SK-N-SH (cell line): ENCODE data around the gene ARHGAP45. TPM values are rescaled to one million over a fixed set of nuclear protein-coding genes. Genes with fewer than 3 reads are reported as not detected.
"Not testable (repeated sequence)": the region's sequence is repeated elsewhere in the genome, so short reads cannot be mapped to it uniquely, and the experiment has no call there.

Experiments
- CTCF ChIA-PET: fragments of 300-600, 350-600 bp; formaldehyde crosslinking; extraction: SDS; loops from one replicate; lab custom pipeline; 2021; lab: Yijun Ruan, JAX
- POLR2A ChIA-PET: fragments of 350-600 bp; sonication (Branson Sonifier 250); formaldehyde crosslinking; extraction: SDS; loops from one replicate; lab custom pipeline; 2020; ENCODE audit warnings: antibody characterized with exemption, inconsistent platforms; lab: Yijun Ruan, JAX
- DNase-seq: peaks from one replicate; pipeline ENCODE4 v3.0.0; 2012
- H2AFZ ChIP-seq: fragments of 200-600 bp; sonication (generic); 2 replicates; pipeline ENCODE4 v1.8.1; 2016; ENCODE audit warnings: antibody characterized with exemption, mild to moderate bottlenecking, low read depth
- H3F3A ChIP-seq: fragments of 200-600 bp; sonication (generic); replicated peaks from 2 replicates; pipeline ENCODE3; 2016; ENCODE audit warnings: antibody characterized with exemption, mild to moderate bottlenecking; ENCODE audit not compliant: insufficient read depth
- H3K27ac ChIP-seq, 2 experiments: fragments of 200-500 bp in 1 of 2; fragments of 200-600 bp in 1 of 2; sonication (Bioruptor generic) in 1 of 2; sonication (generic), shearing (Covaris generic) in 1 of 2; 2 replicates each; pipeline versions ENCODE4 v1.5.1 to v1.6.1; 2014 to 2016; ENCODE audit warnings: low read depth in 2 of 2, inconsistent platforms in 1 of 2, low read length in 1 of 2, mild to moderate bottlenecking in 1 of 2, mixed read lengths in 1 of 2
- H3K27me3 ChIP-seq: fragments of 200-600 bp; sonication (generic), shearing (Covaris generic); 2 replicates; pipeline ENCODE4 v1.6.1; 2016; ENCODE audit warnings: mixed run types; ENCODE audit not compliant: insufficient read depth
- H3K36me3 ChIP-seq, 2 experiments: fragments of 200-500 bp in 1 of 2; fragments of 200-600 bp in 1 of 2; sonication (Bioruptor generic) in 1 of 2; sonication (generic) in 1 of 2; replicated peaks in 1 of 2; 2 replicates each; pipeline versions ENCODE3 to v1.5.1; 2014 to 2016; ENCODE audit warnings: low read length in 1 of 2, mild to moderate bottlenecking in 1 of 2; ENCODE audit not compliant: insufficient read depth in 2 of 2, control insufficient read depth in 1 of 2
- H3K4me1 ChIP-seq, 2 experiments: fragments of 200-500 bp in 1 of 2; fragments of 200-600 bp in 1 of 2; sonication (Bioruptor generic) in 1 of 2; sonication (generic), shearing (Covaris generic) in 1 of 2; 2 replicates each; pipeline versions ENCODE4 v1.5.1 to v1.6.1; 2014 to 2016; ENCODE audit warnings: low read depth in 1 of 2, low read length in 1 of 2, mixed run types in 1 of 2; ENCODE audit not compliant: insufficient read depth in 2 of 2, control insufficient read depth in 1 of 2
- H3K4me2 ChIP-seq: fragments of 200-600 bp; sonication (generic), shearing (Covaris generic); 2 replicates; pipeline ENCODE4 v1.6.1; 2017; ENCODE audit warnings: mixed run types
- H3K4me3 ChIP-seq, 2 experiments: fragments of 200-500 bp in 1 of 2; fragments of 200-600 bp in 1 of 2; sonication (Bioruptor generic) in 1 of 2; sonication (generic), shearing (Covaris generic) in 1 of 2; 2 replicates each; pipeline versions ENCODE4 v1.5.1 to v1.8.1; 2014 to 2016; ENCODE audit warnings: low read depth in 2 of 2, inconsistent platforms in 1 of 2, low read length in 1 of 2, mild to moderate bottlenecking in 1 of 2, mixed read lengths in 1 of 2, moderate library complexity in 1 of 2
- H3K79me2 ChIP-seq: fragments of 200-600 bp; sonication (generic); 2 replicates; pipeline ENCODE4 v1.8.1; 2017; ENCODE audit warnings: mild to moderate bottlenecking; ENCODE audit not compliant: insufficient read depth
- H3K9ac ChIP-seq: fragments of 200-600 bp; sonication (generic); 2 replicates; pipeline ENCODE4 v1.6.1; 2017; ENCODE audit warnings: mixed run types
- H3K9me2 ChIP-seq: fragments of 200-600 bp; sonication (generic); 2 replicates; pipeline ENCODE4 v1.6.1; 2017; ENCODE audit warnings: mixed run types
- H3K9me3 ChIP-seq: fragments of 200-600 bp; sonication (generic); 2 replicates; pipeline ENCODE4 v1.6.1; 2017; ENCODE audit warnings: mixed run types, mild to moderate bottlenecking, moderate library complexity
- H4K20me1 ChIP-seq: fragments of 200-600 bp; sonication (generic); 2 replicates; pipeline ENCODE4 v1.6.1; 2017; ENCODE audit warnings: mild to moderate bottlenecking, mixed run types; ENCODE audit not compliant: insufficient read depth
- REST ChIP-seq: IDR thresholded peaks from 2 replicates; pipeline ENCODE4 v1.6.1; 2012; ENCODE audit warnings: mild to moderate bottlenecking, low read depth, low read length, moderate library complexity
- WGBS: methylation state at CpG from one replicate; pipeline ENCODE4 v1.1.6; 2017; ENCODE audit warnings: low lambda C conversion rate; 5-methylcytosine and 5-hydroxymethylcytosine counted together
- polyA plus RNA-seq, 3 experiments: library from polyadenylated mRNA; depleted of rRNA; stranded (reverse); fragments of >200 nt; gene quantifications; 2 replicates each; pipeline ENCODE4 v1.2.3, GENCODE V29; 2012

Gene ARHGAP45
- polyA plus RNA-seq, 1 of the 3 experiments (the other 2 are of a cell fraction), result 4.2 TPM

- TF ChIP-seq REST, result peak; percentile 62; the same call in 1 of the 2 replicates
These were observed 46.0 kb upstream of the ARHGAP45 start, which contains the start of gene TMEM259 (continued) for GRCh38 chr19:1020868-1021425.

- POLR2A ChIA-PET, H3K27ac ChIP-seq, H3K9me2 ChIP-seq, H3K36me3 ChIP-seq, H3K9me3 ChIP-seq, H3K9ac ChIP-seq, DNase-seq, H2AFZ ChIP-seq, H3K4me2 ChIP-seq, H3K4me3 ChIP-seq, H3K27me3 ChIP-seq: not testable (repeated sequence)
- WGBS, result 44% methylated on average over 5 of the region's 5 CpGs
- Histone ChIP-seq H3F3A (peaks cover 32% of the 10 kb centered on the region), H3K4me1 (peaks cover 4 to 26% of the 10 kb centered on the region in 2 experiments; a peak in 1 of 4 replicates), H4K20me1 (peaks cover 20% of the 10 kb centered on the region), H3K79me2 (peaks cover 44% of the 10 kb centered on the region)
- CTCF ChIA-PET, result interaction anchor here (0.6 to 1.8 kb wide), 3 partner anchors 9 to 89 kb away, joined by 3 to 5 read pairs (median 3); partner anchors contain the start of gene ABCA7
These were observed 43.1 kb upstream of the ARHGAP45 start for GRCh38 chr19:1023883-1024188.

DNA sequence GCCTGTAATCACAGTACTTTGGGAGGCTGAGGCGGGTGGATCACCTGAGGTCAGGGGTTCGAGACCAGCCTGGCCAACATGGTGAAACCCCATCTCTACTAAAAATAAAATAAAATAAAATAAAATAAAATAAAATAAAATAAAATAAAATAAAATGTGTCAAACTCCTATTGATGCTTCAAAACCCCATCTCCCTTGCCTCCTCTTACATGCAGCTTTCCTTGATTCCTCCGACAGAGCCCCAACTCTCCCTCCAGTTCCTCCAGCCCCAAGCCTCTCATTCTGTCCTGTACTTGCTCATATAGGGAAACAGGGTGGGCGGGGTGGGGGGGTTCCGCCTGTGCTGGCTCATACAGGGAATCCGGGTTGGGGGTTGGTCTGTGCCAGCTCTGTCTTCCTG, 41.9 kb upstream of the ARHGAP45 start:
- peaks cover 41% of the 10 kb centered on the region for H3K79me2 ChIP-seq
- DNase-seq, H3K36me3 ChIP-seq, H3K4me2 ChIP-seq, H3K9me2 ChIP-seq, H3K9ac ChIP-seq, H3K27ac ChIP-seq, H2AFZ ChIP-seq, H3K4me3 ChIP-seq, H3K9me3 ChIP-seq, H3K27me3 ChIP-seq: not testable (repeated sequence)
- CTCF ChIA-PET, result interaction anchor here (1.4 to 2.7 kb wide), 2 partner anchors 56 to 168 kb away, joined by 5 to 11 read pairs; no protein-coding TSS in a partner anchor
- H3F3A ChIP-seq, result peaks cover 34% of the 10 kb centered on the region
- H3K4me1 ChIP-seq, result peaks cover 0 to 15% of the 10 kb centered on the region in 2 experiments; a peak in 1 of 4 replicates
- POLR2A ChIA-PET, result interaction anchor here (1.2 kb wide), 1 partner anchor 216 kb away, joined by 4 read pairs; the partner anchor contains the start of gene ATP5F1D
- 38% methylated on average over 6 of the region's 6 CpGs for WGBS
- H4K20me1 ChIP-seq, result peaks cover 19% of the 10 kb centered on the region
